ENCODE measurements around the gene ATP6V1B1.

- TF ChIP-seq BACH2 (CRISPR knock-in tag; IDR thresholded peaks at IDR 0.05; ENCODE audit: borderline replicate concordance) (no peak), SNAI2 (CRISPR knock-in tag; IDR thresholded peaks at IDR 0.05) (no peak), PATZ1 (CRISPR knock-in tag; IDR thresholded peaks at IDR 0.05; ENCODE audit: borderline replicate concordance) (no peak), ARNTL (CRISPR knock-in tag; IDR thresholded peaks at IDR 0.05; ENCODE audit: borderline replicate concordance, low read depth) (no peak), ZNF8 (CRISPR knock-in tag; IDR thresholded peaks at IDR 0.05) (no peak), POU6F1 (CRISPR knock-in tag; IDR thresholded peaks at IDR 0.05; ENCODE audit: borderline replicate concordance, low read depth) (no peak), ZNF565 (CRISPR knock-in tag; conservative IDR thresholded peaks at IDR 0.05; ENCODE audit: low read depth) (no peak), CREB5 (CRISPR knock-in tag; IDR thresholded peaks at IDR 0.05; ENCODE audit: low read depth) (no peak), ZNF70 (CRISPR knock-in tag; IDR thresholded peaks at IDR 0.05) (no peak)
Measured at GRCh38 chr2:70893186-70893585, 42.5 kb upstream of the ATP6V1B1 start.
